ENCODE measurements around the gene MTERF2. TPM values are rescaled to one million over a fixed set of nuclear protein-coding genes. Genes with fewer than 3 reads are reported as not detected.
A peak's percentile ranks its signal among the peaks of the same experiment; 100 is the strongest.

The MTERF2 gene
- total and polyA plus RNA-seq, 2 of the 13 experiments (the other 11 are each of a cell fraction or from before 2014, with no cell fraction given): 8.0 to 11.6 TPM

- no peak for TF ChIP-seq ZSCAN22 (CRISPR knock-in tag; IDR thresholded peaks at IDR 0.05)
- TF ChIP-seq HMGXB3 (CRISPR knock-in tag; IDR thresholded peaks at IDR 0.05; ENCODE audit: borderline replicate concordance): no peak
- TF ChIP-seq HNRNPL (IDR thresholded peaks at IDR 0.05; ENCODE audit: low read depth, low read length): peak; percentile 79; the same call in 1 of the 2 replicates
- no peak for TF ChIP-seq ZNF879 (CRISPR knock-in tag; IDR thresholded peaks at IDR 0.05)
- TF ChIP-seq ZNF761 (CRISPR knock-in tag; conservative IDR thresholded peaks at IDR 0.05): no peak
- no peak for TF ChIP-seq RCOR2 (CRISPR knock-in tag; IDR thresholded peaks at IDR 0.05)
- TF ChIP-seq ZNF773 (CRISPR knock-in tag; IDR thresholded peaks at IDR 0.05; ENCODE audit: borderline replicate concordance): no peak
- TF ChIP-seq ZNF253 (CRISPR knock-in tag; IDR thresholded peaks at IDR 0.05; ENCODE audit: borderline replicate concordance): peak; percentile 87; the same call in 1 of the 2 replicates
- no peak for TF ChIP-seq HNF4G (IDR thresholded peaks at IDR 0.05; ENCODE audit: borderline replicate concordance, low read depth, low read length)
- no peak for TF ChIP-seq HNF4G (CRISPR knock-in tag; IDR thresholded peaks at IDR 0.05; ENCODE audit: borderline replicate concordance, low read depth)
- no peak for TF ChIP-seq DNMT3B (CRISPR knock-in tag; conservative IDR thresholded peaks at IDR 0.05)
- no peak for TF ChIP-seq MTF2 (CRISPR knock-in tag; IDR thresholded peaks at IDR 0.05; ENCODE audit: borderline replicate concordance)
- no peak for TF ChIP-seq HOXA5 (CRISPR knock-in tag; IDR thresholded peaks at IDR 0.05)
- peak; percentile 16; the same call in 1 of the 2 replicates for TF ChIP-seq ZNF605 (CRISPR knock-in tag; IDR thresholded peaks at IDR 0.05)
- TF ChIP-seq EEA1 (CRISPR knock-in tag; IDR thresholded peaks at IDR 0.05; ENCODE audit: borderline replicate concordance): no peak
- TF ChIP-seq PHB2 (IDR thresholded peaks at IDR 0.05; ENCODE audit: partially characterized antibody): no peak
- TF ChIP-seq ZNF121 (CRISPR knock-in tag; IDR thresholded peaks at IDR 0.05): no peak
- TF ChIP-seq HIVEP1 (CRISPR knock-in tag; IDR thresholded peaks at IDR 0.05): no peak
- TF ChIP-seq ZBTB37 (CRISPR knock-in tag; IDR thresholded peaks at IDR 0.05): no peak
- no peak for TF ChIP-seq E2F5 (CRISPR knock-in tag; conservative IDR thresholded peaks at IDR 0.05)
- no peak for TF ChIP-seq ZSCAN20 (CRISPR knock-in tag; IDR thresholded peaks at IDR 0.05; ENCODE audit: borderline replicate concordance)
- no peak for TF ChIP-seq NR2F6 (IDR thresholded peaks at IDR 0.05)
- no peak for TF ChIP-seq NR2F6 (CRISPR knock-in tag; IDR thresholded peaks at IDR 0.05)
- no peak for TF ChIP-seq EHMT2 (IDR thresholded peaks at IDR 0.05; ENCODE audit: borderline replicate concordance, low read depth, low read length)
- 0 out of 2 replicates have a peak, but pooled peaks have one; percentile 33 for TF ChIP-seq ZNF768 (CRISPR knock-in tag; IDR thresholded peaks at IDR 0.05)
These were observed 30.8 kb downstream of the MTERF2 start (continued) for GRCh38 chr12:106956048-106956578.
